Measurements from ENCODE around the gene CSRP2.

Gene CSRP2

DNA sequence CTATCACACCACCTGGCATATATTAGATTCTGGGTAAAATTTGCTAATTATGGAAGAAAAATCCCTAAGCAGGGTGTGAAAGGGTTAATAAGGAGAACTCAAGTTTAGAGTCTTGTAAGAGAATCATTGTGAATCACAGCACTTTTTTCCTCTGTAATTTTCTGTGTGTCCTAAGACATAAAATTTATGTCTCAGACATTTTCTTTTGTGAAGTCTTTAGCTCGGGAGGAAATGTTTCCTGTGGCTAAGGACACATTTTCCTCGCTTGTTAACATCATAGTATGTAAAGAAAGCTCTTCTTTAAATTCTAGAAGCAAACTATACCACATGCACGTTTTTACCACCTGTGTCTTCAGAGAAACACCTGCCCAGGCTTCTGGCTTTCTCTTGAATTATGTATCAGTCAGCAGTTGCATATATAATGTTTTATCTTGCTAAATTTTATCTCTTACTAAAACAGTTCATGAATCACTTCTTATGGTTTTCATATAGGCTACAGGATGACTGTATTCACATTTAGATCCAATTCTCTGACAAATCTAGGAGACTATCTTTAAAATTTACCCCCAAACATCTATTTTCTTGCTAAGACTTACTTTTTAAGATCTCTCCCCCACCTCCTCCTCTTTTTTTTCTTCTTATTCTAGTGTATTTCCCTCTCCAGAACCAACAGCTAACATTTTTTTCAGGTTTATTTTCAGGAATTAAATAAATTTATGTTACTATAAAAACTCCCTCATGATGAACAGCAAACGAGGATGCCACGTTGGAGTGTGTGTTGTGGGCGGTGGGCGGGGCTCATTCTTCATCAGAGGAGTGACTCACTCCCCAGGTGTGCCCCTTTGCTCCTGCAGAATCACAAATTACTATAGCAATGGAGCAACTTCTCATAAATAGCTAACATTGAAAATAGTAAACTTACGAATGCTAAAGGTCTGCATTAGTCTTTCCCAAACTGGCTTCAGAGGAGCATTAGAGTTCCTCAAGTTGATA is 11.6 kb upstream of the CSRP2 start:
- peak in 1 of 3 experiments; percentile 18 for DNase-seq

- DNase-seq = no peak
Observed at GRCh38 chr12:76888775-76889174, 10.0 kb upstream of the CSRP2 start.

- DNase-seq = peak in 1 of 3 experiments; percentile 24
Observed at GRCh38 chr12:76883811-76884210, 5.0 kb upstream of the CSRP2 start.

- no peak for DNase-seq
Observed at GRCh38 chr12:76883151-76883550, 4.3 kb upstream of the CSRP2 start.

DNA sequence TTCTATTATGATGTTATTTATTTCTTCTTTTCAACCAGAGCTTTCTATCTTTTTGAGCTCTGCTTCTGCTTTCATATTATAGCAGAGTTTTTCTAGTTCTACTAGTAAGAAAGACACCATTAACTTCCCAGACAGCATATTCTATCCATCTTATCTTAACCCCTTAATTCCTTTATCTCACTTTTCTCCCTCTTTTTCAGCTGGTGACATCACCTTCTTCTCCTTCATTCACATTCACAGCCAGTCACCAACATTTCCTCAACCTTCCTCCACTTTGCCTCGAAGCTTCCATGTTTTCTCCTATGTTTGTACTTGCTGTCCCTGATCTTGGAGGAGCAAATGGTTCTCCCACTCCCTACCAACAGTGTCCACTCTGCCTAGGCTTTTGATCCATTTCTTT is 3.5 kb upstream of the CSRP2 start:
- no peak for DNase-seq

GRCh38 chr12:76881142-76881541 is 2.3 kb upstream of the CSRP2 start:
- DNase-seq = peak in 1 of 3 experiments; percentile 31

DNA sequence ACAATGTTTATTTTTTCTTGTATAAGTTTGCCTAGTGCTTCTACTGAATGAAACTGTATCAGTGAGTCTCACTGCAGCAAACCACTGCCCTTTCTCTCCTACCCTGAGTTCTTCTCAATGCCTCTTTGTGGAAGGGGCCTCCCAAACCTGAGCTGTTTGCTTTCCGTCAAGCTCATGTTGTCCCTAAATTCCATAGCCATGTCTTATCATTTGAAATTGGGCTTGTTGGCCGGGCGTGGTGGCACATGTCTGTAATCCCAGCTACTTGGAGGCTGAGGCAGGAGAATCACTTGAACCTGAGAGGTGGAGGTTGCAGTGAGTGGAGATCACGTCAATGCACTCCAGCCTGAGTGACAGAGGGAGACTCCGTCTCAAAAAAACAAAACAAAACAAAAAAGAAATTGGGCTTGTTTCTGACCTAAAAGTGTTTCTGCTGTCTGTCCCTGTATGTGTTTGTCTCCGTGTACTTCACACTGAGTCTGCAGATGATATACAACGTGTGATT is 1.8 kb upstream of the CSRP2 start:
- DNase-seq = no peak

DNA sequence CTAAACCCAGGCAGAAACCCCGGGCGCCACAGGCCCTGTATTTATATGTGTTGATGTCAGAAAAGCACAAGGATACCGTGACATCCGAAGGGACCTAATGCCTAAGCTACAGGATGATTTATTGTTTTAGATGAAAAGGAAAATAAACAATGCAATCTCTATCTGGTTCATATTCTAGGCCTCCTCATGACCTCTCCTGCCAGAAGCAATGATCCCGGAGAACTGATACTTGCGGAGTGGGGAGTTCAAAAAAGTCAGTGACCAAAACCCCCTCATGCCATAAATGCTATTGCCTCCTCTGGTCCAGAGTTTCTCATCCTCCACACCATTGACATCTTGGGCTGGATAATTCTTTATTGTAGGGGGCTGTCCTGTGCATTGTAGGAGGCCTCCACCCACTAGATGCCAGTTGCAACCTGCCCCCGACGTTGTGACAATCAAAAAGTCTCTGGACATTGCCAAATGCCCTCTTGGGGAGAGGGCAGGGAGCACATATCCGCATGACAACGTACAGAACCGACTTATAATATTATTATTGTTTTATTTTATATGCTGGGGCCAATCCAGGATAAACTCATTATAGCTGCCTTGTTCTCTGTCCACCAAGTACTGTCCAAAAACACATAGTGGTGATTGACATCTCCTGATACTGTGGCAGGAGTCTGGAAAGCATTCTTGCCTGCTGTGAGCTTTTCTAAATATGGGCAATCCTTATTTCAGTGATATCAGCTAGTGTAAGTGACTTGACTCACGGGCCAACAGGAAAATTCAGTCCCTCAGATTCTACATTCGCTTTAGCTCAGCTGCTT is 1.1 kb upstream of the CSRP2 start:
- no peak for DNase-seq

GRCh38 chr12:76878099-76878898 is 520 bp downstream of the CSRP2 start:
- peak; percentile 29 to 85 (median 74) for DNase-seq

GRCh38 chr12:76876696-76877229 is 2.1 kb downstream of the CSRP2 start:
- no peak for DNase-seq

DNA sequence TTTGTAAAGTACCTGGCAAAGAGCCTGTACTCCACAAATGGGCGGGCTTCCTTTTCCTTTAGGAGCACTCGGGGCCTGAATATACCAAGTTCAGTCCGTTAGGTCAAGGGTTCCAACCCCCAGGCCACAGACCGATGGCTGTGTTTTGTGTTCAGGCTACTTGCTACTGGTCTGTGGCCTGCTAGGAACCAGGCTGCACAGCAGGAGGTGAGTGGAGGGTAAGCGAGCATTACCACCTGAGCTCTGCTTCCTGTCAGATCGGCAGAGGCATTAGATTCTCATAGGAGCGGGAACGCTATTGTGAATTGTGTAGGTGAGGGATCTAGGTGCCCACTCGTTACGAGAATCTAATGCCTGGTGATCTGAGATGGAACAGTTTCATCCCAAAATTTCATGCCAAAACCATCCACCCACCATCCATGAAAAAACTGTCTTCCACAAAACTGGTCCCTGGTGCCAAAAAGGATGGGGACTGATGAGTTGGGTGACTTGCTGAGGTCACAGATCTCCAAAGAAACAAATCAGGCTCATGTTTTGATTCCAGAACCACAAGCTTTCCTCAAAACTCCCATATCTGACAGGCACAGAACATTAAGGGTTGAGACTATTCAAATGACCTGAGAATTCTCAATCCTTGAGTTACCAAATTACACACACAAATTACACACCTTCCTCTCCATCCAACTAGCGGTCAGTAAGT is 4.2 kb downstream of the CSRP2 start:
- DNase-seq = no peak

DNA sequence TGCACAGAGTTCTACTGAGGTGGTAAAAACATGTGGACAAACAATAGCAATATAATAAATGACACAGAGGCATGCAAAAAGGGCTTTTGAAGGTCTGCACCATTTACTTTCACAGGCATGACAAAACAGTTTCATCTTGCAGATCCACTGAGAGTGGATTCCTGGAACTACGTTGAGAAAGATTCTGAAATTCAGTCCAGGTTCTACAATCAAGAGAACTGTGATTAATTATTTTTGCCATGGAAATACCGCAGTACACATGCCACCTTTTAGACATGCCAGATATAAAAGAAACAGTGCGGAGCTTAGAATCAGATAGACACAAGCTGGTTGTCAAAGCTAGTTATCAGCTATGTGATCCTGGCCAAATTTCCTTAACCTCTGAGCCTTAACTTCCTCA is 4.8 kb downstream of the CSRP2 start:
- no peak for DNase-seq

DNA sequence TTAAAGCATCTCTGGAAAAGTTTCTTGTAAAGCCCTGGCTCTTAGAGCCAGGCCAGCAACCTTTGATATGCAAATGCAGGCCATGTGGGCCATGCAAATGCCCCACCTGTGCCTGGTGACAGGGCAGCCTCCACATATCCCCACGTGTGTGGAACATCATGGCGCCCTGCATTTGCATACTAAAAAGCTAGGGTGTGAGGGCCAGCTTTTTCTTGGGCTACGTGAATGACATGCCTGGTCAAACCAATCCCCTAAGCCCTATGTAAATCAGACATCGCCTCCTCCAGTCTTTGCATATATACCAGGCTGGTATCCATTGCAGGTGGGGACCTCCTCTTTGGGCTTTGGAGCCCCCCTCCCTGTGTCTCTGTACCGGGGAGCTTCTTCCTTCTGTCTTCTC is 6.4 kb downstream of the CSRP2 start:
- DNase-seq = no peak

DNA sequence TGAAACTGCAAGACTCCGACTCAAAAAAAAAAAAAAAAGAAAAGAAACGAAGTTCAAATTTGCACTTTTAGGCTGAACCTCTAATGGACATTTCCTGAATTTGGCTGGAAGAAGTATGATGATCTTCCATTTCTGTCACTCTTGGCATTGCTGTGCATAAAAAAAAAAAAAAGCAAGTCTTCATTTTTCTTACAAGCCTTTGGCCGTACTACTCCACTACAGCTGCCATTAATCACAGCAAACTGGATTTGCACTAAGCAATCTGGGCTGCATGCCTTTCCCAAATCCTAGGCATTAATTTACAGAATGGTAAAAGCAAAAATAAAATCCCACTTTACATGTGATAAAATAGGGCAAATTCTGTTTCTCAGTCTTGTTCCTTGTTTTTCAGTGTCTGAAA is 7.1 kb downstream of the CSRP2 start:
- DNase-seq = no peak

GRCh38 chr12:76871082-76871481 is 7.7 kb downstream of the CSRP2 start:
- DNase-seq = no peak

GRCh38 chr12:76866726-76867125 is 12.1 kb downstream of the CSRP2 start:
- DNase-seq = peak in 1 of 3 experiments; percentile 41

GRCh38 chr12:76866151-76866567 is 12.7 kb downstream of the CSRP2 start:
- peak in 2 of 3 experiments; percentile 18 to 77 for DNase-seq

DNA sequence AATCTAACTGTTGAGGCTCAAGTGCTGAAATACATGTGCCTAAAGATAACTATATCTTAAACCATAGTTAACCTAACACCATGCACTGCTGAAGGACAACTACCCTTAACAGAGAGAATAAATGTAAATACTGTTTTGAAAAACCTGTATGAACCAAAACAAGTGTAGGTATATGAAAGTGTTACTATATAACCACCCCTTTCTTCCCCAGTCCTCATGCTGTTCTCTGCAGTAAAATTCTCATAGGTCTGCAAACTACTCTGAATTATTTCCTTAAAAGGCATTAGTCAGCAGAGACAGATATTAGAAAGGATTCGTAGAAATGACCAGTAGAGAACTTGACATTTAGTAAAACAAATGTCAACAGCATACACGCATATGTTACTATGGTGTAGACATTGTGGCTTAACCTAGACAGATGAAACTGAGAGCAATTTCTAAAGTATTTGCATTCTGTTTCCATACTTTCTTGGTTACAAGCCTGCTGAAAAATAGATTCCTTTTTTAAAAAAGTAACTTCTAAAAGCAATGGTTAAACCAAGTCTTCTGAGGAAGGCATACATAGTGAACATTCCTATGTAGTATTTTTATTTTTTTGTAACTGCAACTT is 13.9 kb downstream of the CSRP2 start:
- DNase-seq = no peak

GRCh38 chr12:76863837-76864236 is 15.0 kb downstream of the CSRP2 start:
- DNase-seq = no peak

DNA sequence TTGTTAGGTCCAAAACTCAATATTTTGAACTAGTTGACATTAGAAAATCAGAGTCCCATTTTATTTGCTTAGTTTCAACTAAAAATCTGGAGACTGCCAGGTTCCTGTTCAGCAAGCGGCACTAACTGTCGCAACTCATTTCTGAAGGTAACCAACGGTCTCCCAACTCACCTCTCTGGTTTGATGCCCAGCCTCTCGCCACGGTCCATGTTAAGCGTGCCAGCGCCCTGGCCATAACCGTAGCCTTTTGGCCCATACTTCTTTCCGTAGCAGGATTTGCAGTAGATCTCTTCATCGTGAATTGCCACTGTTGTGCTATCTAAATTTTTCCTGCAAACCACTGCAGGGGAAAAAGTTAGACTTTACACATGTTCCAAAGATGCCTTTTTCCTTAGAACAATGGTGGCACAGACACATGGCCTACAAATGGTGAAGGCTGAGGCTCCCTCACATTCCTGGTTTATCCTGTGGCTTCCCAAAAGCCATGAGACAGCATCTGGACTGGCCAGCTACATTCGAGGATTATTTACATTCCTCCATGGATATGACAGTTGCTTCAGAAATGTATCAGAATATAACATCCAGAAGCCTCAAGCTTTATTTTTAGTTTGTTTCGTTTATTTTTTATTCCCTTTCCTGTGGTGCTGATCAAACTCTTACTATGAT is 15.7 kb downstream of the CSRP2 start:
- no peak for DNase-seq

DNA sequence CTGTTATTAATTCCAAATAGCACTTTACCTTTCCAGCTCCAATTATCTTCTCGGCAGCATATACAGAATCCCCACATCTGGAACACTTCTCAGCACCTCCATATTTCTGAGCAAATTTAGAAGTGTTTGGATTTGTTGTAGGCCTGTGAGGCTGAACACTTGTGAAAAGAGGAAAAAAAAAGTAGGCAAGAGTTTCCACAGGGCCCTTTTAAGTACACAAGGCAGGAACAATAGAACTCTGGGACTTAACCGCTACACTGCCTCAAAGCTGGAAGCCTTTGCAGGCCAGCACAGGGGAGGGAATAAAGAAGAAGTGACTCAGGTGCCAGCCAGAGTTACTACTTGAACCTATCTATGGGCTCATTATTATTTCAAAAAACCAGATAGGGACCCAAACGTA is 18.6 kb downstream of the CSRP2 start:
- DNase-seq = no peak

Measured in NCI-H1417 (cell line).